NCI-H146 treated with DMSO at 0.1 percent for 48 hours (cell line): ENCODE results near the gene UBL7.

Source experiments
- DNase-seq: peaks from one replicate; lab custom pipeline; 2025; ENCODE audit not compliant: unreplicated experiment; lab: John Stamatoyannopoulos, UW

UBL7 gene

DNA sequence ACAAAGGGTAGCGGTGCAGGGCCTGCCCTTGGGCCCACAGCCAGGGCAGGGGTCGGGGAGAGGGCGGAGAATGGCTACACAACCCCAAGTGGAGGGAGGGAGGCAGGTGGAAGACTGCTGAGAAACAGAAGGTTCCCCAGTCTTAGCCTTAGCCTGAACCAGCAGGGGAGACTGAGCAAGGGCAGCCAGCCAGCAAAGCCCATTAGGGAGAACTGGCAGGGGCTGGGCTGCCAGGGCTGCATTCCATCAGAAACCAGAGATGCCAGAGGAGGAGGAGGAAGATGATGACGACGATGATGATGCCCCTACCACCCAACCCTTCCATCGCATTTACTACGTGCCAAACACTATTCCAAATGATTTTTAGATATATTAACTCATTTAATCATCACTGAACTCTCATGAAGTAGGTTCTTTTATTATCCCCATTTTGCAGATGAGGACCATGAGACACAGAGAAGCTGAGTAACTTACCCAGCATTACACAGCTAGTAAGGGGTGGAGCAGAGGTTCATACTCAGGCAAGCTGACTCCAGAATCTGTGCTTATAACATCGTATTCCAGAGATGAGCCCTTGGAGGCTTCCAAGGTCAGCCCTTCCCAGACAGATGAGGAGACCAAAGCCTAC, 35.9 kb downstream of the UBL7 start:
- DNase-seq = no peak

GRCh38 chr15:74423431-74424257, 37.3 kb downstream of the UBL7 start:
- DNase-seq = no peak

DNA sequence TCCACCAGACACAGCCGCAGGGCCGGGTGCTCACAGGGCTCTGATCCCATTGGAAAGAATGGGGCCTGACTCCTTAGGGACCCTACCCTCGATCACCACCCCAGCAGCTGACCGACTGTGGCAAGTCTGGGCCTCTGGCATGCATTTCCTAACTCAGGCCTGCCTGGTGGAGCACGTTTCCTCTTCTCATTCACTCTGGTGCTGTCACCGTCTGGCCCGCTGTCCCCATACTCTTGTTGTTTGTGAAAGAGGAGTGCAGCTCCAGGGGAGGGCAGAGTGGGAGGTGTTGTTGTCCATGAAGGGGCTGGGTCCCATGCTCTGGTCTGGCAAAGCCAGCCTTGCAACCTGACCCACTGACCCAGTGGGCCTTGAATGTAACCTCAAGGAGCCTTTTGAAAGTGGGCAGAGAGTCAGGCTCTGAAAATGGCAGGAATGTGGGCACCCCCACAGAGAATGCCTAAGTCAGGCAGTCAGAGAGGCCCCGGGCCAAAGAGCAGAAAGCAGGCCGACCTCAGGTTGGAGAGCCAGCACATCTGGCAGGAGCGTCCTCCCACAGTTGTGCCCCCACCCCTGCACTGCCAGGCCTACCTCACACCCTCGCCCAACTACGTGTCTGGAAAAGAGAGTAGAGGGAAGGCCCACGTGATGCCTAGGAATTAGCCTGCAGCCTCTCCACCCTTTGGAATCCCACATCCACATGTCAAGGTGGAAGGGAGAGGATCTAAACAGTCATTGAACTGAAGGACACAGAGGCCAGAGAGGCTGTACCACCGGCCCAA, 38.1 kb downstream of the UBL7 start:
- no peak for DNase-seq

- DNase-seq = no peak
These were observed 38.7 kb downstream of the UBL7 start for GRCh38 chr15:74422265-74422651.

DNA sequence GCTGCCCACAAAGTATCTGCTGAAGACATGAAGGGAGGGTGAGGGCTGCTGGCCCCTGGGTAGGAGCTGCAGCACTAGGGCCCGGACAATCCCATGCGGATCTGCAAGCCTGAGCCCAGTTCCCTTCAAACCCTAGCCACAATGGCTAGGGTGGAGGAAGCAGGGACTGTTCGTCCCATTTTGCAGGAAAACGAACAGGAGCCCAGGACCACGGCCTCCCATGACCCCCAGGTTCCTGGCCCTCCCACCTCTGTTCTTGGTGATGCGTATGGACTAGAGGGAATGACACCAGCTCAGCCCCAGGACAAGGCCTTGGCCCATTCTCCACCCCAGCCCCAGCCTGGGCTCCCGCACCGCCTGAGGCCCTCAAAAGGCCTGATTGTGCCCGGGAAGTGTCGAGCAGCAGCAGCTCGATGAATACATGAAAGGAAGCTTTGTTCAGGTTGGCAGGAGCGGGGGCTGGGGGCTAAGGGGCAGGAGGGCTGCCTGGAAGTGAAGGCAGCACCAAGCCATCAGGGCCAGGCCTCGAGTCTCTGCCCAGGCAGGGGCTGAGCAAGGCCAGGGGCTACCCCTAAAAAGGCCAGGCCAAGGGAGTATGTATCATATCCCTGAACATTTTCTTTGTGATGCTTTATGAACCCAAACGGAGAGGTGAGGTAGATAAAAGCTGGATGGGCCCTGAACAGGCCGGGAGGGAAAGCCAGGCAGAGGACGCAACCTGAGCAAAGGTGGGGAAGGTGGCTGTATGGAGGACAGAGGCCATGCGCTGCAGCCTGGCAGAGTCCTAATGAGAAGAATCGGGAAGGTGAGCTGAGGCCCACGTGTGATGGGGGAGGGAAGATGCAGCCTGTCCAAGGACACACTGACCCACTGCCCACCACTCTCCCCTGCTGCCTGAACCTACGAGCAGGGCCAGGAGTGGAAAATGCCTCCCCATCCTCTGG, 39.4 kb downstream of the UBL7 start:
- DNase-seq = no peak

- no peak for DNase-seq
These were observed 40.6 kb downstream of the UBL7 start for GRCh38 chr15:74420193-74420905.

DNA sequence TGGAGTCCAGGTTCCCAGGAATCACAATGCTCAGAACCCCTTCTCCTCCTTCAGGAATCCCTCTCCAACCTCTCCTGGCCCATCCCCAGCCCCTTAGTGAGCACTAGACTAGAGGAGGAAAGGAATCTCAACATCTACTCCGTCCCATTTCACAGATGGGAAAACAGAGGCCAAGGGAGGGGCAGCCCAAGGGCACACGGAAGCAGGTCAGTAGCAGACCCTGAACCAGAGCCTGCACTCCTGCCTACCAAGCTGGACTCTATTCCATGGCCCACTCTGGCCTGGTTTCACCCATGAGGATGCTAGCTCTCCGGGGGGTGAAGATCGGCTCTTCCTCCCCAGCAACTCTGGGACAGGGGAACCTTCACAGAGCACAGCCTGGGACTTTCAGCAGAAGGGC, 41.5 kb downstream of the UBL7 start:
- no peak for DNase-seq

- no peak for DNase-seq
These were observed 42.2 kb downstream of the UBL7 start for GRCh38 chr15:74418575-74419338.

DNA sequence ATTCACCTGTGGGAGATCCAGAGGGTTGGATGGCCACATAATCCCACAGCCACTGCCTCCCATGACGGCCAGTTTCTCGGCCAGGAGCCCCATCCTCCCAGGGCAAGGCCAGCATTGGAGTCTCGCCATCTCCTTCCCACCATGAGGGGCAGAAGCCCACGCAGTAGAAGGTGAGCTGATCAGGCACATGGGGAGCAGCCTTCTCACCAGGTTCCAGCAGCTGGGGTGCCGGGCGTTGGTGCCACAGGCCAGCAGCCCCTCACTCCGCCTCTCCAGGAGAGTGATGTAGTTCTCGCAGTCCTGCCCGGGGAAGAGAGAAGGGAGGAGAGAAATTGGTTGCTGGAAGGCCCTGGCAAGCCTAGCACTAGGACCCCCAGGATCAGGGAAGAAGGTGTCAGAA, 43.3 kb downstream of the UBL7 start:
- no peak for DNase-seq

DNA sequence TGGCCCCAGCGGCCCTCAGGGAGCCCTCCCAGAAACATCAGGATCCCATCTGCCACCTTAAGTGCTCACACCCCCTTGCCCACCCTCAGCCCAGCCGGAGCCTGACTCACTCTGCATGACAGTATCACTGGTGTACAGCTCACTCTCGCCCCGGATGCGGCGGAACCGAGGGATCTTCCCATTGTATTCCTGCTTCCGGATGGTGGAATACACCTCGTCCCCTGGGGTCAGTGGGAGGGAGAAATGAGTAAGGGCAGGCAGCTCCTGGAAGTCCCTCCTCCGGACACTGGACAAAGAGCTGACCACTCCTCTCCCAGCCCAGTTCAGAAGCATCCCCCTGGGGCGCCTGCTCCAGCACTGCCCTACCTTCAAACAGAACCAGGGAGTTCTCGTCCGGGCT, 43.7 kb downstream of the UBL7 start:
- DNase-seq = no peak

DNA sequence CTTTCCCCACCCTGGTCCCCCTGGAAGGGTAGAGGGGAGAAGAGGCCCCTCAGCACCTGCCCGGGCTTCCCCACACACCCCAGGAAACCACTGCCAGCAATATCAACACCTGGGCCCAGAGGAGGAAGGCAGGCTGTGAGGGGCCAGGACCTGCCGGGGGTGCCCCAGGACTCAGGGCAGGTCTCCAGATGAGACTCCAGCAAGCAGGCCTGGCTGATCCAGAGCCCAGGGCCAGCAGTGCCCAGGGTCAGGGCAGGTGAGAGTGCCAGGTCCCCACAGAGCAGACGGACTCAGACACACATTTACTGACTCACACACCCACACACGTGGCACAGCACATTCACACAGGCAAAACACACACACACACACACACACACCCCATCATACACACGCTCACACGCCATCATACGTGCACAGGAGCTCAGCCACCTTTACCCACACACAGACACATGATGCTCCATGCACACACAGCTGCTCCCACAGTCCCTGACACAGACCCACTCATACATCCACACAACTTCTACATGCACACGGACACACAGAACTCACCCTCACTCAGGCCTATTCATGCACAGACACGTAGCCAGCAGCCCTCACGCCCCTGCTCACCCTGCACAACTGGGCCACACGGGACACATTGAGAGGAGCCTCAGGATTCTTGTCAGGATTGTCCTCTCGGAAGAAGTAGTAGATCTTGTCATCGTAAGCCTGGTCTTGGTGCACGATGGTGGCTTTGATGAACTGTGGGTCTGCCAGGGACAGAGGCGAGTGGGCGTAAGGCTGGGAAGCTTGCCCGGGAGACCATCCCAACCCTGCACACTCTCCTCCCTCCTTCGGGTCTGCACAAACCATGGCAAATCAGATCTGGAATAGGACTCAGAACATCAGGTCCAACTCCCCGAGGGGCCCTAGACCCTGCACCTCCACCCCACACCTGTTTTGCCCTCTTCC, 44.7 kb downstream of the UBL7 start:
- DNase-seq = no peak

- DNase-seq = no peak
These were observed 46.2 kb downstream of the UBL7 start for GRCh38 chr15:74414603-74415338.

DNA sequence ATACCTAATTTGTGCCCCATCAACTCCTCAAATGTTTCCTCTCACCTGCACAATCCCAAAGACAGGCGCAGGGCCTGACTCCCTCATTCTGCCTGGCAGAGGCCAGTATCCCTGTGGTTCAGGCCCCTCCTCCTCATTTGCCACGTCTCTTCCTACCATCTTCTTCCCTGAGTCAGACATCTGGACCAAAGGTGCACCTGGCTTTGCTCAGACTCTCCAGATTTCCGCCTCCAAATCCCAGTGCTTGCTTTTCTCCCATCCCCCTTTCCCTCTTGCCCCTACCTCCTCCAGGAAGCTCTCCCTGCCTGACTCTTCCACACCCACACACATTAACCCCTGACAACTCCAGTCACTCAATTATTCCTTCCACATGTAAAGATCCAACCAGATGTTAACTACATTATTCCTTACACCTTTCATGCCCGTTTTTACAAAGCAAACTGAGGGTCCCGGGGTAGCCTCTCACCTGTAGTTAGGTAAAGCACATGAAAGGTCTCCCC, 46.8 kb downstream of the UBL7 start:
- no peak for DNase-seq

GRCh38 chr15:74413350-74414080, 47.4 kb downstream of the UBL7 start:
- no peak for DNase-seq

- no peak for DNase-seq
These were observed 48.8 kb downstream of the UBL7 start for GRCh38 chr15:74412159-74412558.

GRCh38 chr15:74411686-74412085, 49.3 kb downstream of the UBL7 start:
- DNase-seq = no peak

DNA sequence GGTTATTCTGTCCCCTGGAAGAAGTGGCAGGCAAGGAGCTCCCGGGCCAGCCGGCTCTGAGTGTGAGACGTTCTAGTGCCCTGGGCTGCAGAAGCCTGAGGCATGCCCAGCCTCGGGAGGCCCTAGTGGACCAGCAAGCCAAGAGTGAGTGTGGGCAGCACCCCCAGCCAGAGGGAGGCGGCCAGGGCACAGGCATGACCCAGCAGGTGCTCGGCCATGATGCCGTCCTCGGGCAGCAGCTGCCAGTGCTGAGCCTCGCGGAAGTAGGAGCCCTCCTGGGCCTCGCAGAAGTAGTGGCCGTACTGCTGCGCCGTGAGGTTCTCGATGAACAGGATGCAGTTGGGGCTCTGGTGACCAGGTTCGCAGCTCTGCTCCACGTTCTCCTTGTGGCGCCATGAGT, 50.5 kb downstream of the UBL7 start:
- no peak for DNase-seq
